22Rv1 (cell line): ENCODE measurements around the gene RBMS3.

ENCODE experiments used
- H3K27ac ChIP-seq: fragments of 450-650 bp; 2 replicates; pipeline ENCODE4 v1.5.1; 2017
- ZFX ChIP-seq: fragments of 450-650 bp; IDR thresholded peaks from 2 replicates; pipeline ENCODE4 v1.6.1; 2017; ENCODE audit warnings: antibody characterized with exemption, borderline replicate concordance
- TF ChIP-seq, protein P1 (sequence below): fragments of 450-650 bp; IDR thresholded peaks from 2 replicates; pipeline ENCODE4 v1.5.1; 2017; ENCODE audit warnings: mild to moderate bottlenecking

Gene RBMS3

GRCh38 chr3:29922992-29923746, 642.3 kb downstream of the RBMS3 start:
- TF ChIP-seq, protein P1, sequence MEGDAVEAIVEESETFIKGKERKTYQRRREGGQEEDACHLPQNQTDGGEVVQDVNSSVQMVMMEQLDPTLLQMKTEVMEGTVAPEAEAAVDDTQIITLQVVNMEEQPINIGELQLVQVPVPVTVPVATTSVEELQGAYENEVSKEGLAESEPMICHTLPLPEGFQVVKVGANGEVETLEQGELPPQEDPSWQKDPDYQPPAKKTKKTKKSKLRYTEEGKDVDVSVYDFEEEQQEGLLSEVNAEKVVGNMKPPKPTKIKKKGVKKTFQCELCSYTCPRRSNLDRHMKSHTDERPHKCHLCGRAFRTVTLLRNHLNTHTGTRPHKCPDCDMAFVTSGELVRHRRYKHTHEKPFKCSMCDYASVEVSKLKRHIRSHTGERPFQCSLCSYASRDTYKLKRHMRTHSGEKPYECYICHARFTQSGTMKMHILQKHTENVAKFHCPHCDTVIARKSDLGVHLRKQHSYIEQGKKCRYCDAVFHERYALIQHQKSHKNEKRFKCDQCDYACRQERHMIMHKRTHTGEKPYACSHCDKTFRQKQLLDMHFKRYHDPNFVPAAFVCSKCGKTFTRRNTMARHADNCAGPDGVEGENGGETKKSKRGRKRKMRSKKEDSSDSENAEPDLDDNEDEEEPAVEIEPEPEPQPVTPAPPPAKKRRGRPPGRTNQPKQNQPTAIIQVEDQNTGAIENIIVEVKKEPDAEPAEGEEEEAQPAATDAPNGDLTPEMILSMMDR = no peak
- TF ChIP-seq ZFX = no peak
- H3K27ac ChIP-seq = no peak overlapping the region

DNA sequence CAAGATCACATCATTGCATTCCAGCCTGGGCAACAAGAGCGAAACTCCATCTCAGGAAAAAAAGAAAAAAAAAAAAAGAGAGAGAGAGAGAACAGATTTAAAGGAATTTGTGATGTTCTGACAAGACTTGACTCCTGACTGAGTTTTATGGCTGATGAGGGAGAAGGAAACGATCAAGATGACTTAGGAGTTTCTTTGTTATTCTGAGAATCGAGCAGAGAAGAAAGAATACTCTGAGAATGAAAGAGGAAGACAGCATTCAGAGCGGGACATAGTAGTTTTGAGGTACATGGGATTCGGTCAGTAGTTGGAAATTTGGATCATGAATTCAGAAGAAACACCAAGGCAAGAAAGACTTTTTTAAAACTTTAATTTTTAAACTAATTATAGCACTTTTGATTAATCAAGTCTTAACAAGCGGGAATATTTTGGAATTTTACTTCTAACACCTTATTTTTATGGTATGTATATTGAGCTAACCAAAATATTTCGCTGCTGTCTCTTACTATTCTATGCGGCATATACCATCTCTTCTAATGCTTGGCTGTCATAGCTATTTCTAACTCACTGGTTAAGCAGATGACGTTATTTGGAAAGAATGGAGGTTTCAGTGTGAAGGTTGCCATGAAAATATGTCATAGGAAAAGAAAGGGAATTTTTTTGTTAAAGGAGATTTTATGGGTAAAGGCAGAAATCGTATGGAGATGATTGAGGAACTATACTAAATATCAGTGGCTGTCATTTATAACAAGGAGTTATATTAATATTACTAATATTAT, 644.1 kb downstream of the RBMS3 start:
- TF ChIP-seq ZFX = no peak
- TF ChIP-seq, protein P1 = no peak
- H3K27ac ChIP-seq = no peak overlapping the region

GRCh38 chr3:29926378-29926777, 645.5 kb downstream of the RBMS3 start:
- no peak for TF ChIP-seq ZFX
- TF ChIP-seq, protein P1 = no peak
- no peak overlapping the region for H3K27ac ChIP-seq

- no peak overlapping the region for H3K27ac ChIP-seq
- TF ChIP-seq ZFX = no peak
- TF ChIP-seq, protein P1 = no peak
These were observed 651.9 kb downstream of the RBMS3 start for GRCh38 chr3:29932696-29933325.

GRCh38 chr3:29933802-29934490, 653.1 kb downstream of the RBMS3 start:
- TF ChIP-seq ZFX = no peak
- TF ChIP-seq, protein P1 = no peak
- H3K27ac ChIP-seq = no peak overlapping the region

DNA sequence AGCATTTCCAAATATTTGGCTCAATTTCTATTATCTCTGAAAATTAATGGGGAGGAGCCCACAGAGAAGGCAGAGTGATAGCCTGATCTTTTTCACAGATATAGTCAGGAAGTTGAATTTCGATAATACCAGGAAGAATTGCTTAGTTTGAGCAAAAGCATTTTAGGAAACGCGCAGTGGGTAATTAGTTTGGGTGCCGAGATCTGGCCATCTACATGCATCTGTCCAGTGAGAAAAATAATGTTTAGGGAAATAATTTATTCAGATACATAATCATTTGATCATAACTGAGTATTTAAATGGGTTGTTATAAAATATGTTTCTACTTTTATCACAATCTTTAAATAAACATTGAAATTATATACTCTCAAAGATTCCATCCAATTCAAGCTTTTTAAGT, 653.9 kb downstream of the RBMS3 start:
- H3K27ac ChIP-seq = no peak overlapping the region
- TF ChIP-seq, protein P1 = no peak
- TF ChIP-seq ZFX = no peak
